ENCODE results near the gene TSKU.

The TSKU gene

DNA sequence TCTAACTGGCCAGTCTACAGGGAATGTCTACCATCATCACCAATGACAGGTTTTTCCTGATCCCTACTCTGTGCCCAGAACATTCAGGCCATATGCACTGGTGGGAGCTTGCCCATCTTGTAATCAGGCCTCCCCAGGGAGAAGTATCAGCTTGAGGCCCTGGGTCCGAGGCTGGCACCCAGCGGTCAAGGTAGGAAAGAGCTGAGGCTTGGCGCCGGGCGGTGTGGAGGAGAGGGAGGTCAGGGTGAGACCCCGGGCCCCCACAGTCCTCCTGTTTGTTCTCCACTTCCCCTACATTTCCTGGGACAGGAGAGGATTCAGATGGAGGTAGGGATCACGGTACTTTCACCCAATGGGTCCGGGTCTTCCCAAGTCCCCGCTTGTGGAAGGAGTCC is 15.5 kb downstream of the TSKU start:
- DNase-seq (ENCODE audit: low read depth), result no peak
- TF ChIP-seq, protein P1, sequence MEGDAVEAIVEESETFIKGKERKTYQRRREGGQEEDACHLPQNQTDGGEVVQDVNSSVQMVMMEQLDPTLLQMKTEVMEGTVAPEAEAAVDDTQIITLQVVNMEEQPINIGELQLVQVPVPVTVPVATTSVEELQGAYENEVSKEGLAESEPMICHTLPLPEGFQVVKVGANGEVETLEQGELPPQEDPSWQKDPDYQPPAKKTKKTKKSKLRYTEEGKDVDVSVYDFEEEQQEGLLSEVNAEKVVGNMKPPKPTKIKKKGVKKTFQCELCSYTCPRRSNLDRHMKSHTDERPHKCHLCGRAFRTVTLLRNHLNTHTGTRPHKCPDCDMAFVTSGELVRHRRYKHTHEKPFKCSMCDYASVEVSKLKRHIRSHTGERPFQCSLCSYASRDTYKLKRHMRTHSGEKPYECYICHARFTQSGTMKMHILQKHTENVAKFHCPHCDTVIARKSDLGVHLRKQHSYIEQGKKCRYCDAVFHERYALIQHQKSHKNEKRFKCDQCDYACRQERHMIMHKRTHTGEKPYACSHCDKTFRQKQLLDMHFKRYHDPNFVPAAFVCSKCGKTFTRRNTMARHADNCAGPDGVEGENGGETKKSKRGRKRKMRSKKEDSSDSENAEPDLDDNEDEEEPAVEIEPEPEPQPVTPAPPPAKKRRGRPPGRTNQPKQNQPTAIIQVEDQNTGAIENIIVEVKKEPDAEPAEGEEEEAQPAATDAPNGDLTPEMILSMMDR (conservative IDR thresholded peaks at IDR 0.05; ENCODE audit: low read length), result no peak
- no peak overlapping the region; the same call in 1 of the 2 replicates for H3K4me3 ChIP-seq (ENCODE audit: low read length)

DNA sequence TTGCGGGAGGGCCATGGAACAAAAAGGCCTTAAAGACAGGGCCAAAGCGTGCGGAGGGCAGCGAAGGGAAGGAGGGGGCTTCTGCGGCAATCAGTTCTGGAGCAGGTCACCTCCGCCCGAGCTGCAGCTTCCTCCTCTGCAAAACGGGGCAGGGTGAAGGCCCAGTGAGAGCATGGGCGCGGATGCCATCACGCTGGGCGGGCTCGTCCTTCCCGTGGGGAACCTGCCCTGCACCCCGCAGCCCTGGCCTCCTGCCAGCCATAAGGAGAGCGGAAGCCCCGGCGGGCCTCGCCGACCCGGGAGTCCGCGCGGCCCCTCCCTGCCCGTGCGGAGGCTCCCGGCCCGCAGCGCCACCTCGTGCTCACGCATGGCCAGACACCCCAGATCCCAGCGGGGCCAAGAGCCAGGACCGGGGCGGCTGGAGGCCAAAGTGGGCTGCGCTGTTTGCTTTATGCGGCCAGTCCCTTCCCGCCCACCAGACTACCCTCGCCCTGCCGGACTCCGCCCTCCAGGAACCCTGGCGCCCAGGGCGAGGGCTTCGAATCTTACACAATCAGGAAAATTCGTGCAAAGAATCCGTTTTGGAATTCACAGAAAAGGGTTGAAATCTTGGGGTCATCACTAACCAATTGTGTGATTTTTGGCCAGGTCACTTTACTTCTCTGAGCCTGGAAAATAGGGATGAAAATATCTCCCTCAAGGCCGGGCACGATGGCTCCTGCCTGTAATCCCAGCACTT is 16.1 kb downstream of the TSKU start:
- H3K4me3 ChIP-seq (ENCODE audit: low read length), result peak overlapping the region; percentile 26; the same call in 1 of the 2 replicates
- DNase-seq (ENCODE audit: low read depth), result peak; percentile 58
- TF ChIP-seq, protein P1 (conservative IDR thresholded peaks at IDR 0.05; ENCODE audit: low read length), result peak; percentile 60

DNA sequence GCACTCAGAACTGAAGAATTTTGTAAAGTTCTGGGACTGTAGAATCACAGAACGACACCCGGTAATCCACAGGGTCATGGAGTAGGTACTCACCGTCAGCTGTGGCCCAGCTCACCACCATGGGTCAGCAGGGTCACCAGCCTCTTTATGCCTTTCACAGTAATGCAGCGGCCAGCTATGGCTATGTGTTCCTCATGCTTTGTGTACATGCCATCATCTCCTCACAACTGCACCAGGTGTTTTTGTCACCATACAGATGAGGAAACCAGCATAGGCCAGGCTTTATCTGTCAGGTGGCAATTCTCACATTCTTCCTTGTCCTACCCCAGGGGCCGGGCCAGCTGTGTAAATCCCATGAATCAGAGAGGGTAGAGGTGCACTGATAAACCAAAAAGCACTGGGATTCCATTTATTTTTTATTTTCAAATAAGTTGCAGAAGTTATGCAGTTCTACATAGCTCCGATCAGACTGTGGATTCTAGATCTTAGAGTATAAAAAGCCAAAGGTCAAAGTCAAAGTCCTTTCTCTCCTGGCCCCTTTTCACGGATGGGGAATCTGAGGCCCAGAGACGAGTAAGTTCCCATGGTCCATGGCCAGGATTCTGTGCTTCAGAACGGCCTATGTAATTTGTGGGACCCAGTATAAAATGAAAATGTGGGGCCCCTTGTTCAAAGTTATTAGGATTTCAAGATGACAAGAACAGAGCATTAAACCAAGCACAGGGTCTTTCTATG is 17.5 kb downstream of the TSKU start:
- DNase-seq (ENCODE audit: low read depth), result no peak
- H3K4me3 ChIP-seq (ENCODE audit: low read length), result no peak overlapping the region
- TF ChIP-seq, protein P1 (conservative IDR thresholded peaks at IDR 0.05; ENCODE audit: low read length), result no peak

DNA sequence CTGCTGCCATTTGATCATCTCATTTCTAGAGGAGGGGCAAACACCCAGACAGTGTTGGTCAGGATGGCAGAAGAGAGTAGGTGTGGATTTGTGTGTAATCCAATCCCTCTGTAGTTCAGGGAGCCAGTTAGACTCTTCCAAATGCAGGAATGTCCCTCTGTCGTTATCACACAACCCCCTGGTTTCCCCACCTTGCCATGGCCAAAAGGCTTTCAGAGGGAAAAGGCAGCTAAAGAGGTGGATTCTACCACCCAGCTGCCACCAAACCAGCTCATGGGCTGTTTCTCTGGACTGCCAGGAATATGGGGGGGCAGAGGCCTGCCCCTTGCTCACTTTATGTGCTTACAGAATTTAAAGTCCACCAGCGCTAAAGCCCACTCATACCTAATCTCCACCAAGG is 18.1 kb downstream of the TSKU start:
- TF ChIP-seq, protein P1 (conservative IDR thresholded peaks at IDR 0.05; ENCODE audit: low read length), result no peak
- DNase-seq (ENCODE audit: low read depth), result no peak
- no peak overlapping the region for H3K4me3 ChIP-seq (ENCODE audit: low read length)

DNA sequence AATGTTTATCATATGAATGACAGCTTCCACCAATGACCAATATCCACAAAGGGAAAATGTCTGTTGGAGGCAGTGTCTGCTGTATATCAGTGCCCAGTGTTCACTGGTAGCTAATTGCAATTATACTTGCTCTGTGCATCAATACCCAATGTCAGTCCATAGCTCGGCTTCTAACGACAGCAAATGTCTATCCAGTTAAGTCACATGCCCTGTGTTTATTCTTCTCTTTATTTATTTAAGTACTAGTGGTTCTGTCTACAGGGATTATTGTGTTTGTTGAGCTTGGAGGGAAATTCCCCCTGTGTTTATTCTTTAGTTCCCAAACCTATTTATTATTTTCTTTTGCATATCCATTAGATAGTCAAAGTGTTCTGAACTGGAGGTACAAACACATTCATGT is 18.6 kb downstream of the TSKU start:
- no peak for DNase-seq (ENCODE audit: low read depth)
- no peak overlapping the region for H3K4me3 ChIP-seq (ENCODE audit: low read length)
- TF ChIP-seq, protein P1 (conservative IDR thresholded peaks at IDR 0.05; ENCODE audit: low read length), result no peak

DNA sequence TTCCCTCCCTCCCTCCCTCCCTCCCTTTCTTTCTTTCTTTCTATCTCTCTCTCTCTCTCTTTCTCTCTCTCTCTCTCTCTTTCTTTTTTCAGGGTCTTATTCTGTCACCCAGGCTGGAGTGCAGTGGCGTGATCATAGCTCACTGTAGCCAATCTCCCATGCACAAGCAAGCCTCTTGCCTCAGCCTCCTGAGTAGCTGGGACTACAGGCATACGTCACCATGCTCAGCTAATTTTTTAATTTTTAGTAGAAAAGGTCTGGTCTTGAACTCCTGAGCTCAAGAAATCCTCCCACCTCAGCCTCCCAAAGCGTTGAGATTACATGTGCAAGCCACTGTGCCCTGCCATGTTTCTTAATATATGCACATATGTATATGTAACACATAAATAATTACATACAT is 19.0 kb downstream of the TSKU start:
- no peak for DNase-seq (ENCODE audit: low read depth)
- H3K4me3 ChIP-seq (ENCODE audit: low read length), result no peak overlapping the region
- TF ChIP-seq, protein P1 (conservative IDR thresholded peaks at IDR 0.05; ENCODE audit: low read length), result no peak

DNA sequence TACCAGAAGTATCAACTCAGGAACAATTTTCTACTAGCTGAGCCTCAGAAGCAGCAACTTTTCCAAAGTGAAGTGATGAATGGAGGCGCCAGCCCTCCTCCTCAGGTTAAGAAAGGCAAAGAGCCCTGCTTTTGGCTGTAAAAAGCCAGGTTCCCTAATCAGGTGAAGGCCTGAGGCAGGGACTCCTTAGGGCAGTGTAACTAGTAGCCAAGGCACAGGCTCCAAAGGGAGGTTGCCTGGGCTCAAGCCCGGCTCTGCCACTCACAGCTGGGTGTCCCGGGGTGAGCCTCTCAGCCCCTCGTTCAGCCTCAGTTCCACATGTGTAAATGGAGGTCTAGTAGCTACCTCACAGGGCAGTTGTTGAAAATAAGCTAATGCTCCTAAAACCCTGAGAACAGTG is 19.5 kb downstream of the TSKU start:
- no peak for DNase-seq (ENCODE audit: low read depth)
- H3K4me3 ChIP-seq (ENCODE audit: low read length), result no peak overlapping the region
- TF ChIP-seq, protein P1 (conservative IDR thresholded peaks at IDR 0.05; ENCODE audit: low read length), result no peak
